HEK293 (cell line): ENCODE measurements around the gene ROR2.

Source experiments
- GFI1B ChIP-seq: fragments of 450-650 bp; formaldehyde crosslinking; IDR thresholded peaks from 2 replicates; pipeline ENCODE4 v1.5.1; 2016; ENCODE audit warnings: missing biosample characterization, missing genetic modification characterization
- MYNN ChIP-seq: fragments of 450-650 bp; formaldehyde crosslinking; IDR thresholded peaks from 2 replicates; pipeline ENCODE4 v1.5.1; 2016; ENCODE audit warnings: missing biosample characterization, missing genetic modification characterization, borderline replicate concordance
- MZF1 ChIP-seq: fragments of 450-650 bp; formaldehyde crosslinking; IDR thresholded peaks from 2 replicates; pipeline ENCODE4 v1.5.1; 2017; ENCODE audit warnings: missing biosample characterization, missing genetic modification characterization, borderline replicate concordance
- SP2 ChIP-seq: fragments of 450-650 bp; formaldehyde crosslinking; IDR thresholded peaks from 2 replicates; pipeline ENCODE4 v1.5.1; 2016; ENCODE audit warnings: missing biosample characterization, missing genetic modification characterization
- ZBTB17 ChIP-seq: fragments of 450-650 bp; formaldehyde crosslinking; IDR thresholded peaks from 2 replicates; pipeline ENCODE4 v1.5.1; 2016; ENCODE audit warnings: missing biosample characterization, missing genetic modification characterization
- ZFP37 ChIP-seq: fragments of 450-650 bp; formaldehyde crosslinking; IDR thresholded peaks from 2 replicates; pipeline ENCODE4 v1.5.1; 2016; ENCODE audit warnings: missing biosample characterization, missing genetic modification characterization
- ZNF223 ChIP-seq: fragments of 450-650 bp; formaldehyde crosslinking; IDR thresholded peaks from 2 replicates; pipeline ENCODE4 v1.5.1; 2016; ENCODE audit warnings: missing biosample characterization, missing genetic modification characterization
- TF ChIP-seq, protein P1 (sequence below): fragments of 450-650 bp; formaldehyde crosslinking; IDR thresholded peaks from 2 replicates; pipeline ENCODE4 v1.5.1; 2017; ENCODE audit warnings: missing biosample characterization, missing genetic modification characterization
- TF ChIP-seq, protein P2 (sequence below): fragments of 450-650 bp; IDR thresholded peaks from 2 replicates; pipeline ENCODE4 v1.5.1; 2018; ENCODE audit warnings: missing biosample characterization, mild to moderate bottlenecking, missing genetic modification characterization
- TF ChIP-seq, protein P3 (sequence below): fragments of 450-650 bp; formaldehyde crosslinking; IDR thresholded peaks from 2 replicates; pipeline ENCODE4 v1.5.1; 2016; ENCODE audit warnings: missing biosample characterization, missing genetic modification characterization
- TF ChIP-seq, protein P4 (sequence below): fragments of 450-650 bp; formaldehyde crosslinking; IDR thresholded peaks from 2 replicates; pipeline ENCODE4 v1.5.1; 2016; ENCODE audit warnings: missing biosample characterization, missing genetic modification characterization
- TF ChIP-seq, protein P5 (sequence below): fragments of 450-650 bp; formaldehyde crosslinking; IDR thresholded peaks from 2 replicates; pipeline ENCODE4 v1.5.1; 2016; ENCODE audit warnings: missing biosample characterization, missing genetic modification characterization

DNA sequence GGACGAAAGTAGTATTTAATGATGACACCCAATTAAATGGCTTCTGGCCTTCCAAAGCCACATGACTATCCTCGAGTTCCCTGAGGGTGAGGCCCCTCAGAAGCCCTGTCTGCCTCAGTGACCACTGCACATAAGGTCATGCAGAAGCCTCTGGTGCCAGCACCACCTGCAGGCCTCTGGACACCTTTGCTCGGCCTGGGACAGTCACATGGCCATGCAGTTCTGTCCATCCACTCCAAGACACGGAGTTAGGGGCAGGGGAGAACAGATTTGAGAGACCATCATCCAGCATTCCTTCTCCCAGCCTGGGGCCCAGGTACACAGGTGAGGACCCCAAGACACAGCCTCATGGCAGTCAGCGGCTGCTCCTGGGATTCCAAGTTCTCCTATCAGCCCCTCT lies 145.0 kb downstream of the ROR2 start:
- TF ChIP-seq, protein P1, sequence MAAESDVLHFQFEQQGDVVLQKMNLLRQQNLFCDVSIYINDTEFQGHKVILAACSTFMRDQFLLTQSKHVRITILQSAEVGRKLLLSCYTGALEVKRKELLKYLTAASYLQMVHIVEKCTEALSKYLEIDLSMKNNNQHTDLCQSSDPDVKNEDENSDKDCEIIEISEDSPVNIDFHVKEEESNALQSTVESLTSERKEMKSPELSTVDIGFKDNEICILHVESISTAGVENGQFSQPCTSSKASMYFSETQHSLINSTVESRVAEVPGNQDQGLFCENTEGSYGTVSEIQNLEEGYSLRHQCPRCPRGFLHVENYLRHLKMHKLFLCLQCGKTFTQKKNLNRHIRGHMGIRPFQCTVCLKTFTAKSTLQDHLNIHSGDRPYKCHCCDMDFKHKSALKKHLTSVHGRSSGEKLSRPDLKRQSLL (tag by site-specific recombination) = no peak
- TF ChIP-seq, protein P2, sequence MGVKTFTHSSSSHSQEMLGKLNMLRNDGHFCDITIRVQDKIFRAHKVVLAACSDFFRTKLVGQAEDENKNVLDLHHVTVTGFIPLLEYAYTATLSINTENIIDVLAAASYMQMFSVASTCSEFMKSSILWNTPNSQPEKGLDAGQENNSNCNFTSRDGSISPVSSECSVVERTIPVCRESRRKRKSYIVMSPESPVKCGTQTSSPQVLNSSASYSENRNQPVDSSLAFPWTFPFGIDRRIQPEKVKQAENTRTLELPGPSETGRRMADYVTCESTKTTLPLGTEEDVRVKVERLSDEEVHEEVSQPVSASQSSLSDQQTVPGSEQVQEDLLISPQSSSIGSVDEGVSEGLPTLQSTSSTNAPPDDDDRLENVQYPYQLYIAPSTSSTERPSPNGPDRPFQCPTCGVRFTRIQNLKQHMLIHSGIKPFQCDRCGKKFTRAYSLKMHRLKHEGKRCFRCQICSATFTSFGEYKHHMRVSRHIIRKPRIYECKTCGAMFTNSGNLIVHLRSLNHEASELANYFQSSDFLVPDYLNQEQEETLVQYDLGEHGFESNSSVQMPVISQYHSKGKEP (tag by site-specific recombination) = no peak
- TF ChIP-seq MYNN (tag by site-specific recombination) = no peak
- TF ChIP-seq SP2 (tag by site-specific recombination) = no peak
- no peak for TF ChIP-seq ZNF223 (tag by site-specific recombination)
- no peak for TF ChIP-seq ZFP37 (tag by site-specific recombination)
- TF ChIP-seq, protein P3, sequence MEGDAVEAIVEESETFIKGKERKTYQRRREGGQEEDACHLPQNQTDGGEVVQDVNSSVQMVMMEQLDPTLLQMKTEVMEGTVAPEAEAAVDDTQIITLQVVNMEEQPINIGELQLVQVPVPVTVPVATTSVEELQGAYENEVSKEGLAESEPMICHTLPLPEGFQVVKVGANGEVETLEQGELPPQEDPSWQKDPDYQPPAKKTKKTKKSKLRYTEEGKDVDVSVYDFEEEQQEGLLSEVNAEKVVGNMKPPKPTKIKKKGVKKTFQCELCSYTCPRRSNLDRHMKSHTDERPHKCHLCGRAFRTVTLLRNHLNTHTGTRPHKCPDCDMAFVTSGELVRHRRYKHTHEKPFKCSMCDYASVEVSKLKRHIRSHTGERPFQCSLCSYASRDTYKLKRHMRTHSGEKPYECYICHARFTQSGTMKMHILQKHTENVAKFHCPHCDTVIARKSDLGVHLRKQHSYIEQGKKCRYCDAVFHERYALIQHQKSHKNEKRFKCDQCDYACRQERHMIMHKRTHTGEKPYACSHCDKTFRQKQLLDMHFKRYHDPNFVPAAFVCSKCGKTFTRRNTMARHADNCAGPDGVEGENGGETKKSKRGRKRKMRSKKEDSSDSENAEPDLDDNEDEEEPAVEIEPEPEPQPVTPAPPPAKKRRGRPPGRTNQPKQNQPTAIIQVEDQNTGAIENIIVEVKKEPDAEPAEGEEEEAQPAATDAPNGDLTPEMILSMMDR (tag by site-specific recombination) = no peak
- no peak for TF ChIP-seq GFI1B (tag by site-specific recombination)
- TF ChIP-seq ZBTB17 (tag by site-specific recombination) = no peak
- TF ChIP-seq, protein P4, sequence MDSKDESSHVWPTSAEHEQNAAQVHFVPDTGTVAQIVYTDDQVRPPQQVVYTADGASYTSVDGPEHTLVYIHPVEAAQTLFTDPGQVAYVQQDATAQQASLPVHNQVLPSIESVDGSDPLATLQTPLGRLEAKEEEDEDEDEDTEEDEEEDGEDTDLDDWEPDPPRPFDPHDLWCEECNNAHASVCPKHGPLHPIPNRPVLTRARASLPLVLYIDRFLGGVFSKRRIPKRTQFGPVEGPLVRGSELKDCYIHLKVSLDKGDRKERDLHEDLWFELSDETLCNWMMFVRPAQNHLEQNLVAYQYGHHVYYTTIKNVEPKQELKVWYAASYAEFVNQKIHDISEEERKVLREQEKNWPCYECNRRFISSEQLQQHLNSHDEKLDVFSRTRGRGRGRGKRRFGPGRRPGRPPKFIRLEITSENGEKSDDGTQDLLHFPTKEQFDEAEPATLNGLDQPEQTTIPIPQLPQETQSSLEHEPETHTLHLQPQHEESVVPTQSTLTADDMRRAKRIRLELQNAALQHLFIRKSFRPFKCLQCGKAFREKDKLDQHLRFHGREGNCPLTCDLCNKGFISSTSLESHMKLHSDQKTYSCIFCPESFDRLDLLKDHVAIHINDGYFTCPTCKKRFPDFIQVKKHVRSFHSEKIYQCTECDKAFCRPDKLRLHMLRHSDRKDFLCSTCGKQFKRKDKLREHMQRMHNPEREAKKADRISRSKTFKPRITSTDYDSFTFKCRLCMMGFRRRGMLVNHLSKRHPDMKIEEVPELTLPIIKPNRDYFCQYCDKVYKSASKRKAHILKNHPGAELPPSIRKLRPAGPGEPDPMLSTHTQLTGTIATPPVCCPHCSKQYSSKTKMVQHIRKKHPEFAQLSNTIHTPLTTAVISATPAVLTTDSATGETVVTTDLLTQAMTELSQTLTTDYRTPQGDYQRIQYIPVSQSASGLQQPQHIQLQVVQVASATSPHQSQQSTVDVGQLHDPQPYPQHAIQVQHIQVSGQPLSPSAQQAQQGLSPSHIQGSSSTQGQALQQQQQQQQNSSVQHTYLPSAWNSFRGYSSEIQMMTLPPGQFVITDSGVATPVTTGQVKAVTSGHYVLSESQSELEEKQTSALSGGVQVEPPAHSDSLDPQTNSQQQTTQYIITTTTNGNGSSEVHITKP (tag by site-specific recombination) = no peak
- TF ChIP-seq, protein P5, sequence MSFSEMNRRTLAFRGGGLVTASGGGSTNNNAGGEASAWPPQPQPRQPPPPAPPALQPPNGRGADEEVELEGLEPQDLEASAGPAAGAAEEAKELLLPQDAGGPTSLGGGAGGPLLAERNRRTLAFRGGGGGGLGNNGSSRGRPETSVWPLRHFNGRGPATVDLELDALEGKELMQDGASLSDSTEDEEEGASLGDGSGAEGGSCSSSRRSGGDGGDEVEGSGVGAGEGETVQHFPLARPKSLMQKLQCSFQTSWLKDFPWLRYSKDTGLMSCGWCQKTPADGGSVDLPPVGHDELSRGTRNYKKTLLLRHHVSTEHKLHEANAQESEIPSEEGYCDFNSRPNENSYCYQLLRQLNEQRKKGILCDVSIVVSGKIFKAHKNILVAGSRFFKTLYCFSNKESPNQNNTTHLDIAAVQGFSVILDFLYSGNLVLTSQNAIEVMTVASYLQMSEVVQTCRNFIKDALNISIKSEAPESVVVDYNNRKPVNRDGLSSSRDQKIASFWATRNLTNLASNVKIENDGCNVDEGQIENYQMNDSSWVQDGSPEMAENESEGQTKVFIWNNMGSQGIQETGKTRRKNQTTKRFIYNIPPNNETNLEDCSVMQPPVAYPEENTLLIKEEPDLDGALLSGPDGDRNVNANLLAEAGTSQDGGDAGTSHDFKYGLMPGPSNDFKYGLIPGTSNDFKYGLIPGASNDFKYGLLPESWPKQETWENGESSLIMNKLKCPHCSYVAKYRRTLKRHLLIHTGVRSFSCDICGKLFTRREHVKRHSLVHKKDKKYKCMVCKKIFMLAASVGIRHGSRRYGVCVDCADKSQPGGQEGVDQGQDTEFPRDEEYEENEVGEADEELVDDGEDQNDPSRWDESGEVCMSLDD (tag by site-specific recombination) = no peak
- no peak for TF ChIP-seq MZF1 (tag by site-specific recombination)
